HepG2 (cell line): ENCODE data around the gene FUNDC1. TPM values are rescaled to one million over a fixed set of nuclear protein-coding genes. Genes with fewer than 3 reads are reported as not detected.
A peak's percentile ranks its signal among the peaks of the same experiment; 100 is the strongest.

ENCODE experiments used
- CENPX ChIP-seq: sonication (generic); formaldehyde crosslinking; IDR thresholded peaks from 2 replicates; pipeline ENCODE4 v1.9.0; 2021; ENCODE audit warnings: mild to moderate bottlenecking, missing genetic modification reagents, moderate library complexity
- CHD2 ChIP-seq: IDR thresholded peaks from 2 replicates; pipeline ENCODE4 v1.6.1; 2011; ENCODE audit warnings: low read depth, low read length, improper control_type of control experiment
- EED ChIP-seq: sonication (generic); formaldehyde crosslinking; IDR thresholded peaks from 2 replicates; pipeline ENCODE4 v1.5.0; 2020; ENCODE audit warnings: mild to moderate bottlenecking, missing genetic modification reagents
- GATAD2A ChIP-seq: IDR thresholded peaks from 2 replicates; pipeline ENCODE4 v1.6.1; 2016
- HOXA7 ChIP-seq: sonication (generic); formaldehyde crosslinking; IDR thresholded peaks from 2 replicates; pipeline ENCODE4 v1.8.1; 2022; ENCODE audit warnings: mild to moderate bottlenecking, missing genetic modification reagents, moderate library complexity
- JARID2 ChIP-seq: sonication (generic); formaldehyde crosslinking; IDR thresholded peaks from 2 replicates; pipeline ENCODE4 v1.8.1; 2023; ENCODE audit warnings: missing genetic modification reagents, inconsistent platforms; ENCODE audit not compliant: insufficient replicate concordance
- JUN ChIP-seq: sonication (generic); formaldehyde crosslinking; IDR thresholded peaks from 2 replicates; pipeline ENCODE4 v1.4.0; 2020; ENCODE audit warnings: mild to moderate bottlenecking, missing genetic modification reagents
- KAT8 ChIP-seq: IDR thresholded peaks from 2 replicates; pipeline ENCODE4 v1.6.1; 2016; ENCODE audit warnings: missing genetic modification reagents, missing compliant biosample characterization
- MAZ ChIP-seq, 2 experiments: sonication (generic) in 1 of 2; formaldehyde crosslinking in 1 of 2; IDR thresholded peaks; 2 replicates each; pipeline versions ENCODE4 v1.5.0 to v1.6.1; 2012 to 2020; ENCODE audit warnings: low read depth in 2 of 2, mild to moderate bottlenecking in 2 of 2, borderline replicate concordance in 1 of 2, improper control_type of control experiment in 1 of 2, low read length in 1 of 2, missing genetic modification reagents in 1 of 2, moderate library complexity in 1 of 2
- SP140L ChIP-seq: sonication (generic); formaldehyde crosslinking; IDR thresholded peaks from 2 replicates; pipeline ENCODE4 v1.4.0; 2020; ENCODE audit warnings: missing genetic modification reagents, borderline replicate concordance
- TOE1 ChIP-seq: sonication (generic); formaldehyde crosslinking; IDR thresholded peaks from 2 replicates; pipeline ENCODE4 v1.4.0; 2020; ENCODE audit warnings: mild to moderate bottlenecking, missing genetic modification reagents
- YEATS2 ChIP-seq: sonication (generic); formaldehyde crosslinking; IDR thresholded peaks from 2 replicates; pipeline ENCODE4 v1.4.0; 2020; ENCODE audit warnings: missing genetic modification reagents, borderline replicate concordance
- ZFY ChIP-seq: sonication (generic); formaldehyde crosslinking; IDR thresholded peaks from 2 replicates; pipeline ENCODE4 v1.4.0; 2020; ENCODE audit warnings: missing genetic modification reagents
- ZNF143 ChIP-seq: sonication (generic); formaldehyde crosslinking; IDR thresholded peaks from 2 replicates; pipeline ENCODE4 v1.4.0; 2020; ENCODE audit warnings: missing genetic modification reagents
- ZNF367 ChIP-seq: sonication (generic); formaldehyde crosslinking; IDR thresholded peaks from 2 replicates; pipeline ENCODE4 v1.4.0; 2020; ENCODE audit warnings: missing genetic modification reagents, borderline replicate concordance
- ZNF407 ChIP-seq: sonication (generic); formaldehyde crosslinking; IDR thresholded peaks from one replicate; pipeline ENCODE4 v1.5.1; 2020; ENCODE audit warnings: mild to moderate bottlenecking, missing genetic modification reagents; ENCODE audit errors: not compliant biosample characterization
- ZNF484 ChIP-seq: sonication (generic); formaldehyde crosslinking; IDR thresholded peaks from 2 replicates; pipeline ENCODE4 v1.5.1; 2020; ENCODE audit warnings: mild to moderate bottlenecking, low read depth, missing genetic modification reagents, borderline replicate concordance
- ZNF747 ChIP-seq: sonication (generic); formaldehyde crosslinking; IDR thresholded peaks from 2 replicates; pipeline ENCODE4 v1.8.1; 2023; ENCODE audit warnings: missing genetic modification reagents, mild to moderate bottlenecking, borderline replicate concordance
- polyA plus RNA-seq, 8 experiments: library from polyadenylated mRNA; depleted of rRNA in 3 of 8; stranded (reverse) in 7 of 8; unstranded in 1 of 8; fragments of >200 nt; fragmentation: Illumina TruSeq in 4 of 8; extraction: Trizol in 4 of 8; gene quantifications; 2 replicates each; pipeline versions ENCODE4 v1.2.1 to v1.2.3, GENCODE V29; 2011 to 2016; ENCODE audit warnings: low read depth in 4 of 8, missing spikeins in 1 of 8, mixed read lengths in 1 of 8; ENCODE audit not compliant: insufficient read depth in 1 of 8
- total RNA-seq, 5 experiments: library from RNA; depleted of rRNA; stranded (reverse); fragments of >200 nt; fragmentation: Illumina TruSeq; extraction: Trizol; gene quantifications; 2 replicates each; pipeline ENCODE4 v1.2.3, GENCODE V29; 2016; ENCODE audit warnings: low read depth in 1 of 5
- TF ChIP-seq, protein P1 (sequence below): sonication (generic); formaldehyde crosslinking; IDR thresholded peaks from 2 replicates; pipeline ENCODE4 v1.4.0; 2020; ENCODE audit warnings: missing genetic modification reagents

FUNDC1 gene
- total and polyA plus RNA-seq, 2 of the 13 experiments (the other 11 are each of a cell fraction or from before 2014, with no cell fraction given), result 11.9 to 13.9 TPM

GRCh38 chrX:44542567-44543325 is at the start of gene FUNDC1 (continued):
- TF ChIP-seq, protein P1, sequence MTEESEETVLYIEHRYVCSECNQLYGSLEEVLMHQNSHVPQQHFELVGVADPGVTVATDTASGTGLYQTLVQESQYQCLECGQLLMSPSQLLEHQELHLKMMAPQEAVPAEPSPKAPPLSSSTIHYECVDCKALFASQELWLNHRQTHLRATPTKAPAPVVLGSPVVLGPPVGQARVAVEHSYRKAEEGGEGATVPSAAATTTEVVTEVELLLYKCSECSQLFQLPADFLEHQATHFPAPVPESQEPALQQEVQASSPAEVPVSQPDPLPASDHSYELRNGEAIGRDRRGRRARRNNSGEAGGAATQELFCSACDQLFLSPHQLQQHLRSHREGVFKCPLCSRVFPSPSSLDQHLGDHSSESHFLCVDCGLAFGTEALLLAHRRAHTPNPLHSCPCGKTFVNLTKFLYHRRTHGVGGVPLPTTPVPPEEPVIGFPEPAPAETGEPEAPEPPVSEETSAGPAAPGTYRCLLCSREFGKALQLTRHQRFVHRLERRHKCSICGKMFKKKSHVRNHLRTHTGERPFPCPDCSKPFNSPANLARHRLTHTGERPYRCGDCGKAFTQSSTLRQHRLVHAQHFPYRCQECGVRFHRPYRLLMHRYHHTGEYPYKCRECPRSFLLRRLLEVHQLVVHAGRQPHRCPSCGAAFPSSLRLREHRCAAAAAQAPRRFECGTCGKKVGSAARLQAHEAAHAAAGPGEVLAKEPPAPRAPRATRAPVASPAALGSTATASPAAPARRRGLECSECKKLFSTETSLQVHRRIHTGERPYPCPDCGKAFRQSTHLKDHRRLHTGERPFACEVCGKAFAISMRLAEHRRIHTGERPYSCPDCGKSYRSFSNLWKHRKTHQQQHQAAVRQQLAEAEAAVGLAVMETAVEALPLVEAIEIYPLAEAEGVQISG (CRISPR knock-in tag), result peak; percentile 99
- TF ChIP-seq ZNF367 (CRISPR knock-in tag) (no peak), JARID2 (CRISPR knock-in tag) (no peak), ZNF143 (CRISPR knock-in tag) (peak; percentile 77), HOXA7 (no peak), SP140L (CRISPR knock-in tag) (no peak), JUN (CRISPR knock-in tag) (no peak), KAT8 (0 out of 2 replicates have a peak, but pooled peaks have one; percentile 32), ZNF747 (CRISPR knock-in tag) (no peak), GATAD2A (CRISPR knock-in tag) (no peak), MAZ (IDR thresholded peaks at IDR 0.05; ENCODE audit: borderline replicate concordance, low read depth, low read length) (no peak), MAZ (CRISPR knock-in tag; IDR thresholded peaks at IDR 0.05; ENCODE audit: low read depth) (no peak), YEATS2 (CRISPR knock-in tag) (peak; percentile 39; the same call in 1 of the 2 replicates), EED (CRISPR knock-in tag) (no peak), ZNF484 (CRISPR knock-in tag) (no peak), ZNF407 (CRISPR knock-in tag) (no peak), TOE1 (CRISPR knock-in tag) (no peak), ZFY (peak; percentile 57), CENPX (no peak), CHD2 (peak; percentile 84)
